Heart left ventricle (tissue), 13 donors: Measurements from ENCODE around the gene EMILIN2.

ENCODE experiments used
- CTCF ChIP-seq, 12 donors: fragments of 200-600 bp; sonication (generic) in 4 of 12; IDR thresholded peaks; one replicate each; pipeline versions ENCODE4 v1.5.0 to v1.8.0; 2018 to 2022; ENCODE audit warnings: antibody characterized with exemption in 12 of 12, mild to moderate bottlenecking in 5 of 12
- POLR2A ChIP-seq, 2 donors: fragments of 450-650 bp; IDR thresholded peaks; one replicate each; pipeline ENCODE4 v1.6.1; 2017; ENCODE audit warnings: antibody characterized with exemption in 2 of 2, mild to moderate bottlenecking in 2 of 2, moderate library complexity in 2 of 2
- donor health status: ischemic (EF 13 %, LVEDD 7.1; RV severe dilation, severe dysfunction).
- donor health status: DM: no; HTN: yes; CAD: no.
- donor health status: DM: no; HTN: no; CAD: no.
- donor health status: ischemic (EF 25% LVEDD 6.9; RV normal size, moderate dysfunction).
- donor health status: ischemic (EF 25% LVEDD 5.7; RV mildly dilated, moderate dysfunction).
- donor health status: ischemic (EF 35%, LVEDD 5.7; RV mildly dilated, moderate dysfunction).
- donor health status: nonischemic (EF 11% LVEDD 7.7; RV severe dilation, severe dysfunction).
- donor health status: DM: yes; HTN: yes; CAD: no.
- donor health status: PGD.
- donor health status: ischemic (EF 29% LVEDD 5.4; RV normal size, mild dysfunction).
- donor health status: nonischemic (EF 23%, LVEDD 6.1; RV moderate dilation, normal function).

GRCh38 chr18:2869207-2869606 lies 22.4 kb downstream of the EMILIN2 start:
- TF ChIP-seq CTCF (IDR thresholded peaks at IDR 0.05) (no peak), POLR2A (IDR thresholded peaks at IDR 0.05) (no peak)
